ENCODE data around the gene PGBD5. TPM values are rescaled to one million over a fixed set of nuclear protein-coding genes. Genes with fewer than 3 reads are reported as not detected.
"Not testable (repeated sequence)": the region's sequence is repeated elsewhere in the genome, so short reads cannot be mapped to it uniquely, and the experiment has no call there.

Gene PGBD5
- total RNA-seq, 2 donors from 2014 or later: 0.14 to 0.63 TPM

DNA sequence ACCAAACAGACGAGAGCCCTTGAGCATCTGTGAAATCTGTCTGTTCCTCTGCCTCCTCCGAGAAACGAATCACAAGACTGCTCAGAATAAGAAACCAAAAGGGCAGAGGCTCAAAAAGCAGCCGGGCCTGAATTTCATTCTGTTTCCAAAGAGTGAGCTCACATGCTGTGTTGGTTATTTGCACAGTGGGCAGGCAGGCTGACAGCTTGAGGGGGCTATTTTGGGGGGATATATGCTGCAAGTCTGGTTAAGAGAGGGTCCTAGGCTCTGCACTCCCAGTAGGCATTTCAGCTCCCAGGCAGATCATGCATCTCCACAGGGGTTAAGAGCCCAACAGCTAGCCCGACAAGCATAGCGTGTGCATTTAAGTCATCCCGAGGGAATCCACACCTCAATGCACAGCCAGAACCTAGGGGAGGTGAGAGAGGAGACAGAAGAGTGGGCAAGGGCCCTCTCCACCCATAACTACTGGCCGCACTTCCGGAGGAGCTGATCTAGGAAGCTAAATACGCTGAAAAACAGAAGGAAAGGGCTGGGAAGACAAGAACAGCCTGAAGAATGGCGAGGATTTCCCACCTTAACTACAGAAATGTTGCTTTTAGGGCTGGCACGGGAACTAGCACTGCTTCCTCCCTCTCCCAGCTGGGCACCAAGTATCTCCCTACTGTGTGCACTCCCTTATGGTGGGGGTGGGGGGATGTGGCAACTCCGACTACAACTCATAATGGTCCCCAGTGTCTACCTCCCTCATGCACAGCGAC is 3.7 kb downstream of the PGBD5 start:
- no peak for DNase-seq (ENCODE audit: low spot score)
- peaks cover 0 to 12% of the 10 kb centered on the region in 2 donors for H3K4me1 ChIP-seq (ENCODE audit: control insufficient read depth in 1 of 2, low read depth in 2 of 2)
- H3K27me3 ChIP-seq (replicated peaks; ENCODE audit: insufficient read depth): peaks cover 7% of the 10 kb centered on the region
- H3K4me3 ChIP-seq: no peak overlapping the region
- H3K27ac ChIP-seq: no peak overlapping the region
- ATAC-seq (ENCODE audit: insufficient number of reproducible peaks, low FRiP score, low read depth): no peak
- no peaks in the 10 kb centered on the region for H3K9me3 ChIP-seq
- TF ChIP-seq, protein P1, sequence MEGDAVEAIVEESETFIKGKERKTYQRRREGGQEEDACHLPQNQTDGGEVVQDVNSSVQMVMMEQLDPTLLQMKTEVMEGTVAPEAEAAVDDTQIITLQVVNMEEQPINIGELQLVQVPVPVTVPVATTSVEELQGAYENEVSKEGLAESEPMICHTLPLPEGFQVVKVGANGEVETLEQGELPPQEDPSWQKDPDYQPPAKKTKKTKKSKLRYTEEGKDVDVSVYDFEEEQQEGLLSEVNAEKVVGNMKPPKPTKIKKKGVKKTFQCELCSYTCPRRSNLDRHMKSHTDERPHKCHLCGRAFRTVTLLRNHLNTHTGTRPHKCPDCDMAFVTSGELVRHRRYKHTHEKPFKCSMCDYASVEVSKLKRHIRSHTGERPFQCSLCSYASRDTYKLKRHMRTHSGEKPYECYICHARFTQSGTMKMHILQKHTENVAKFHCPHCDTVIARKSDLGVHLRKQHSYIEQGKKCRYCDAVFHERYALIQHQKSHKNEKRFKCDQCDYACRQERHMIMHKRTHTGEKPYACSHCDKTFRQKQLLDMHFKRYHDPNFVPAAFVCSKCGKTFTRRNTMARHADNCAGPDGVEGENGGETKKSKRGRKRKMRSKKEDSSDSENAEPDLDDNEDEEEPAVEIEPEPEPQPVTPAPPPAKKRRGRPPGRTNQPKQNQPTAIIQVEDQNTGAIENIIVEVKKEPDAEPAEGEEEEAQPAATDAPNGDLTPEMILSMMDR (IDR thresholded peaks at IDR 0.05): no peak
- H3K36me3 ChIP-seq: no peaks in the 10 kb centered on the region

DNA sequence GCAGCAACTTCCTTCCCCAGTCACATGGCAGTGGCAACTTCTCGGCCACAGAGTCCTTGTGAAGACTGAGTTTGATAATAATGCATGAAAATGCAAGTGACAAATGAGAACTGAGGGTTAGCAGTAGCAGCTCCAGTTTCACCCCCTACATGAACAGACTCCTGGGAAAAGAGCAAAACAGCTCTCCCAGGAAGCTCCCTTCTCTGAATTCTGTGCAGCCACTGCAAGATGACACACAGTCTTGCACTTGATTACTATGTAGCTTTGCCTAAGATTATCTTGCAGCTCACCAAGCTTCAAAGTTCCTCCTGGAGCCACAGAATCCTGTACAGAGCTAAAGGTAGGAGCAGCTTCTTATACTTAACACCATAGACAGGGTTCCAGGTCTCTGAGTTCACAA is 4.7 kb downstream of the PGBD5 start:
- H3K27me3 ChIP-seq (replicated peaks; ENCODE audit: insufficient read depth): peaks cover 7% of the 10 kb centered on the region
- ATAC-seq (ENCODE audit: insufficient number of reproducible peaks, low FRiP score, low read depth) (no peak), DNase-seq (ENCODE audit: low spot score) (no peak)
- TF ChIP-seq, protein P1 (IDR thresholded peaks at IDR 0.05): no peak
- no peak overlapping the region for H3K4me3 ChIP-seq
- H3K27ac ChIP-seq: no peak overlapping the region
- H3K4me1 ChIP-seq (ENCODE audit: control insufficient read depth in 1 of 2, low read depth in 2 of 2): peaks cover 0 to 12% of the 10 kb centered on the region in 2 donors
- no peaks in the 10 kb centered on the region for H3K9me3 ChIP-seq
- no peaks in the 10 kb centered on the region for H3K36me3 ChIP-seq

DNA sequence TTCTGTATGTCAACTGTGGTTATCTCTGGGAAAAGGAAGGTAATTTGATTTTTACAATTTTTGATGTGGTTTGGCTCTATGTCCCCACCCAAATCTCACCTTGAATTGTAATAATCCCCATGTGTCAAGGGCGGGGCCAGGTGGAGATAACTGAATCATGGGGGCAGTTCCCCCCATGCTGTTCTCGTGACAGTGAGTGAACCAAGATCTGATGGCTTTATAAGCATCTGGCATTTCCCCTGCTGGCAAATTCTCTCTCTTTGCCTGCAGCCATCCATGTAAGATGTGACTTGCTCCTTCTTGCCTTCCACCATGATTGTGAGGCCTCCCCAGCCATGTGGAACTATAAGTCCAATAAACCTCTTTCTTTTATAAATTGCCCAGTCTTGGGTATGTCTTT is 5.8 kb downstream of the PGBD5 start:
- H3K4me1 ChIP-seq (ENCODE audit: control insufficient read depth in 1 of 2, low read depth in 2 of 2); H3K27me3 ChIP-seq (replicated peaks; ENCODE audit: insufficient read depth); H3K9me3 ChIP-seq; H3K4me3 ChIP-seq; ATAC-seq (ENCODE audit: insufficient number of reproducible peaks, low FRiP score, low read depth); H3K27ac ChIP-seq; H3K36me3 ChIP-seq; DNase-seq (ENCODE audit: low spot score): not testable (repeated sequence)

DNA sequence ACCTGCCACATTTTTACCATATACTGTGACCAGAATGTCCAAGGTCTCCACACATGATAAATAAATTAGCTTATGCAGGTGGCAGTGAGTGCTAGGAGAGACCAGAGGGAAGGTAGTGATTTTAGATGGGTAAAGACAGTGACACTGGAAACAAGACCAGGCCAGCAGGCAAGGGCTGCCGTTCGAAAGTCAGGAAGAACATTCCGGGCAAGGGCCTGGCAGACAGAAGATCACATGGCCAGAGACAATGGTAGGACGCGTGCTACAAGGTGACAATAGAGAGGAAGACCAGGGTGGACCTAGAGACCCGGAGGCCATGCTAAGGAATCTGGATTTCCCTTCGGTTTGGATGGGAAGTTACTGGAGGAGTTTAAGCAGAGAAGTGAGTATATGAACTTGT is 9.7 kb downstream of the PGBD5 start:
- Histone ChIP-seq H3K27ac (no peak overlapping the region), H3K4me1 (ENCODE audit: control insufficient read depth in 1 of 2, low read depth in 2 of 2) (no peaks in the 10 kb centered on the region), H3K9me3 (no peaks in the 10 kb centered on the region), H3K36me3 (no peaks in the 10 kb centered on the region), H3K27me3 (replicated peaks; ENCODE audit: insufficient read depth) (no peaks in the 10 kb centered on the region), H3K4me3 (no peak overlapping the region)
- ATAC-seq (ENCODE audit: insufficient number of reproducible peaks, low FRiP score, low read depth): no peak
- no peak for DNase-seq (ENCODE audit: low spot score)
- TF ChIP-seq, protein P1 (IDR thresholded peaks at IDR 0.05): no peak

DNA sequence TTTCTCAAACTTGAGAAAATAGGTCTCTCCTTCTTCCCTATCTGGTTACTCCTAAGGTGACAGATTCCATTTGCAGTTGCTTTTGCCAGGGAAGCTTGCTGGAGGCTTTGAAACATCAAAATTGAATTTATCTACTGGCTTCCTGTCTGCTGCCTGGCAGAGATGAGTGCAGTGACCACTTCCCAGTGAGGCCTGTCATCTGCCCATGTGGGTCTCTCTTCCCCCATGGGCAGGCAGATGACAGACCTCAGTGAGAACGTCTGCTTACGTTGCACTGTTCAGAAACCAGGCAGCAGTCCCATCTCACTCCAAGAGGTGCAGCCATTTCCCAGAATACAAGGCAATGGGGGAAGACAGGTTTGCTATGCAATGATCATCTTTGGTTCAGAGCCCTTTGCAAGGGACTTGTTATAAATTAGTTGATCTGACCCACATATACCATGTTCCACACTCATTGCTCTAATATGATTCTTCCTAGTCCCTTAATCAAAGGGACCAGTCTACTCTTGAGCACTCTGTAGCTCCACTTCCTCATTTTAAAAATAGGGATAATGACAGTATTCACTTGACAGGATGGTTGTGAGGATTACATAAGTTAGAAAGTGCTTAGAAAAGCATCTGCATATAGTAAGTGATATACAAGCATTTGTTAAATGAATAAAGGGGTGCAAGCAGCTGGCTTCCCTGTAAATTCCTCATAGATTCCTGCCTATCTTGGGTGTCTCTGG is 10.6 kb downstream of the PGBD5 start:
- ATAC-seq (ENCODE audit: insufficient number of reproducible peaks, low FRiP score, low read depth) (no peak), DNase-seq (ENCODE audit: low spot score) (no peak)
- Histone ChIP-seq H3K27me3 (replicated peaks; ENCODE audit: insufficient read depth) (no peaks in the 10 kb centered on the region), H3K9me3 (no peaks in the 10 kb centered on the region), H3K27ac (no peak overlapping the region), H3K4me1 (ENCODE audit: control insufficient read depth in 1 of 2, low read depth in 2 of 2) (no peaks in the 10 kb centered on the region), H3K36me3 (no peaks in the 10 kb centered on the region), H3K4me3 (no peak overlapping the region)
- TF ChIP-seq, protein P1 (IDR thresholded peaks at IDR 0.05): no peak
